ENCODE data around the gene PUM1. TPM values are rescaled to one million over a fixed set of nuclear protein-coding genes. Genes with fewer than 3 reads are reported as not detected.

The PUM1 gene
- polyA plus RNA-seq, 1 donor from 2014 or later: 88.0 TPM

DNA sequence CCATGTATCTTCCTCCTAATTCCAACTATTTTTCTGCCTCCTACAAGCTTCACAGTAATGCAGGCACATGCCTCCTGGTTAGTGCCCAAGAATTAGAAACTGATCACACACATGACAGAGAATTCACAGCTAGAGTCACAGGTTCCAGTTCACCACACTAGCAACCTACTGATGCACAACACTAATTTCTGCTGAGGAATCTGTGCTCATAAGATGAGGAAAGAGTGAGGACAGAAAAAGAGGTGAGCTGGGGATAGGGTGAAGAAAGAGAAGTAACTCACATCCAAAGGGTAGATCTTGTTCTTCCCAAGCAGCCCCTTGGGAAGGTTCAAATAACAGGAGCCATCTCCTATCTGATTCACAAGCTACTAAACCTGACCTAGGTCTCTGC lies 61.3 kb downstream of the PUM1 start:
- H3K27me3 Mint-ChIP-seq: no peaks in the 10 kb centered on the region
- H3K9me3 Mint-ChIP-seq: no peaks in the 10 kb centered on the region
- H3K27ac Mint-ChIP-seq: no peak overlapping the region
- peaks cover 21 to 38% (median 36%) of the 10 kb centered on the region in 3 donors for H3K4me1 Mint-ChIP-seq
- H3K36me3 Mint-ChIP-seq: peaks cover 8% of the 10 kb centered on the region
- no peak overlapping the region for H3K4me3 Mint-ChIP-seq

DNA sequence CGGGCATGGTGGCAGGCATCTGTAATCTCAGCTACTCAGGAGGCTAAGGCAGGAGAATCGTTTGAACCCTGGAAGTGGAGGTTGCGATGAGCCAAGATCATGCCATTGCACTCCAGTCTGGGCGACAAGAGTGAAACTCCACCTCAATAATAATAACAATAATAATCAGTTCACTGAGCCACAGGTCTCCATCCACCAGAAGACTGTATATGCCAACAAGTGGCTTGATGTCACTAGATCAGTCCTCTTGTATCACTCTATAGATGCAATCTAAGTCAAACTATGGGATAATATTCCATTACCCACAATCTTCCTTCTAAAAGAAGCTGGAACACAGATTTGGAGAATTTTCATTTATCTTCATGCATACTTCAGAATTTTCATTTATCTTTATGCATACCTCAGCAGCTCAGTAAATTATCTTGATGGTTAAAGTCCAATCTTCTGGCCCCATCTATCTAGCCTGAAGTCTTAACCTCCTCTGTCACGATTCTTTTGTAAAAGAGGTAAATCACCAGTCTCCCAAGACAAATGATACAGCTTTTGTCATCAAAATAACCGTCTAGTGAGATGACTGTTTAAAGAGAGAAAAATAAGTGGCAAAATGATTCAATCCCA lies 61.8 kb downstream of the PUM1 start:
- no peaks in the 10 kb centered on the region for H3K27me3 Mint-ChIP-seq
- H3K27ac Mint-ChIP-seq: peak overlapping the region in 1 of 3 donors; percentile 40
- peaks cover 21 to 39% (median 34%) of the 10 kb centered on the region in 3 donors for H3K4me1 Mint-ChIP-seq
- H3K36me3 Mint-ChIP-seq: peaks cover 4% of the 10 kb centered on the region
- no peak overlapping the region for H3K4me3 Mint-ChIP-seq
- no peaks in the 10 kb centered on the region for H3K9me3 Mint-ChIP-seq

GRCh38 chr1:31000301-31000700 lies 65.2 kb downstream of the PUM1 start:
- H3K27ac Mint-ChIP-seq: peak overlapping the region in 1 of 3 donors; percentile 0
- H3K4me1 Mint-ChIP-seq: peaks cover 6 to 47% (median 32%) of the 10 kb centered on the region in 3 donors
- no peaks in the 10 kb centered on the region for H3K9me3 Mint-ChIP-seq
- peaks cover 2% of the 10 kb centered on the region for H3K36me3 Mint-ChIP-seq
- H3K4me3 Mint-ChIP-seq: no peak overlapping the region
- H3K27me3 Mint-ChIP-seq: no peaks in the 10 kb centered on the region

DNA sequence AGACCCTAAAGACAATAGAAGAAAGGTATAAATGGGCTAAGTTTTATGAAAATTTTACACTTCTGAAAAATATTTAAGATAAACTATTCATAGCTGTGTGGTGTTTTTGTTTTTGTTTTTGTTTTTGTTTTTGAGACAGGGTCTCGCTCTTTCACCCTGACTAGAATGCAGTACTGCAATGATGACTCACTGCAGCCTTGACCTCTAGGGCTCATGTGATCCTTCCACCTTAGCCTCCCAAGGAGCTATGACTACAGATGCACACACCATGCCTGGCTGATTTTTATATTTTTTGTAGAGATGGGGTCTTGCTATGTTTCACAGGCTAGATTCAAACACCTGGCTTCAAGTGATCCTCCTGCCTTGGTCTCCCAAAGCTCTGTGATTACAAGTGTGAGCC lies 66.6 kb downstream of the PUM1 start:
- no peak overlapping the region for H3K27ac Mint-ChIP-seq
- H3K27me3 Mint-ChIP-seq: no peaks in the 10 kb centered on the region
- H3K4me1 Mint-ChIP-seq: peaks cover 11 to 42% (median 31%) of the 10 kb centered on the region in 3 donors
- H3K9me3 Mint-ChIP-seq: no peaks in the 10 kb centered on the region
- H3K4me3 Mint-ChIP-seq: no peak overlapping the region
- peaks cover 6% of the 10 kb centered on the region for H3K36me3 Mint-ChIP-seq

GRCh38 chr1:30998171-30998570 lies 67.3 kb downstream of the PUM1 start:
- Mint-ChIP-seq H3K4me3 (no peak overlapping the region), H3K36me3 (peaks cover 6% of the 10 kb centered on the region), H3K27me3 (no peaks in the 10 kb centered on the region), H3K9me3 (no peaks in the 10 kb centered on the region), H3K4me1 (peaks cover 7 to 41% (median 31%) of the 10 kb centered on the region in 3 donors), H3K27ac (no peak overlapping the region)

- H3K27ac Mint-ChIP-seq: no peak overlapping the region
- H3K4me3 Mint-ChIP-seq: no peak overlapping the region
Observed at GRCh38 chr1:30997463-30998057, 68.0 kb downstream of the PUM1 start.

DNA sequence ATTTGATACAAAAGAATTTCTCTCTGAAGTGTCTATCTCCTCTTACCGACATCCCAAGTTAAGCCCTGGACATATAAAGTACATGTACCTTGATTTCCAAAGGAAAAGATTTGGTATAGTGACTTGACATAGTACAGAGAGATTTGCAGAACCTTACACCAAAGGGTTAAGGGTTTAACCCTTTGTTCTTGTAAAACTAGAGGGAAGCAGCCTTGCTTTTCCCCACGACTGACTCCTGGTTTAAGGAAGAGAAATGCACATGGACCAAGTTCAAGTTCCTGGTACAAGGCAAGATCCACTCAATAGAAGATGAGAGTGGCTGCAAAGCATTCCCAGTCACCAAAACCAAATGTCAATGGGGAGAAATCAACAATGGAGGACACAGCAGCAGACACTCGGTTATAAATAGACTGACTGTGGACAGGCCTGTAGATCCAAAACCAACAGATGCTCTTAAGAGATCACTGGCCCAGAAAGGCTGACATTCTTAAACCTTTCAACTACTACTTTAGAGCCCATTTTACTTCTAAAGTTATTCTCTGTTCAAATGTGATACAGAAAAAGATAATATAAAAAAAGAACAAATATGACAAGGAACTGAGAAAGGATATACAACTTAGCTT lies 69.4 kb downstream of the PUM1 start:
- Mint-ChIP-seq H3K9me3 (no peaks in the 10 kb centered on the region), H3K27ac (no peak overlapping the region), H3K4me3 (no peak overlapping the region), H3K4me1 (peaks cover 11 to 36% (median 29%) of the 10 kb centered on the region in 3 donors), H3K36me3 (peaks cover 8% of the 10 kb centered on the region), H3K27me3 (no peaks in the 10 kb centered on the region)

More at GRCh38 chr1:30997463-30998057, 68.0 kb downstream of the PUM1 start:
- Mint-ChIP-seq H3K9me3 (no peaks in the 10 kb centered on the region), H3K36me3 (peaks cover 6% of the 10 kb centered on the region), H3K4me1 (peaks cover 7 to 41% (median 29%) of the 10 kb centered on the region in 3 donors), H3K27me3 (no peaks in the 10 kb centered on the region)

DNA sequence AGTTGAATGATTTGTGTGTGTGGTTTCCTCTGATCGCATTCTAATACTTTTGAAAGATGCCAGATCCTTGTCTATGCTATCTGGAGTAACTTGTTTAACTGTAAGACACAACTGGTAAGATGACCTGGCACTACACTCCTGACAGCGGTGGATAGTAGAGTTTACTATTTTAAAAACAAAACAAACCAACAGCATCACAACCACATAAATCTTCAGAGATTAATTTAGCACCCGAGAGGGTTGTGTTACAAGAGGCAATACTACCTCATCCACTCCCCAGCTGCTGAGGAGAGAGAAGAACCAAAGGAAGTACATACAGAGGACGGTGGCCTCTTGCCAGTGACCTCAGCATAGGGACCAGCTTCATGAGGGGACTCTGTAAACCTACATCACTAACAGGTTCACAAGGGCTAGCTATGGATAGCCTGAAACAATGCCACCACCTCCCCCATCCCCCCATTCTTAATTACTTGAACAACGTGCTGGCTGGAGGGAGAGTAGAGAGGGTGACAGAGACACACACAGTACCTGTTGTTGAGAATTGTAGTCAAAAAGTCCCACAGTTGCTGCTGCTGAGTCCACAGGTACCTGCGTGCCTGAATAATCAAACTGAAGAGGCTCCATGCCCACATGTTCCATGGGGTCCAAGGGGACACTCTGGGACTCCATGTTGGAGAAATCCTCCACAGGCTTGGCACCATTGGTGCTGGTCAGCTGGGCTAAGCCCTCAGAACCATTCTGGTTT lies 73.5 kb downstream of the PUM1 start:
- H3K27ac Mint-ChIP-seq: peak overlapping the region in 1 of 3 donors; percentile 44
- peaks cover 10% of the 10 kb centered on the region for H3K36me3 Mint-ChIP-seq
- H3K4me3 Mint-ChIP-seq: no peak overlapping the region
- peaks cover 25 to 37% (median 34%) of the 10 kb centered on the region in 3 donors for H3K4me1 Mint-ChIP-seq
- no peaks in the 10 kb centered on the region for H3K9me3 Mint-ChIP-seq
- no peaks in the 10 kb centered on the region for H3K27me3 Mint-ChIP-seq

GRCh38 chr1:30990591-30990990 lies 74.9 kb downstream of the PUM1 start:
- H3K36me3 Mint-ChIP-seq: peaks cover 8% of the 10 kb centered on the region
- H3K9me3 Mint-ChIP-seq: no peaks in the 10 kb centered on the region
- H3K27me3 Mint-ChIP-seq: no peaks in the 10 kb centered on the region
- peaks cover 27 to 37% (median 30%) of the 10 kb centered on the region in 3 donors for H3K4me1 Mint-ChIP-seq
- H3K27ac Mint-ChIP-seq: no peak overlapping the region
- no peak overlapping the region for H3K4me3 Mint-ChIP-seq

DNA sequence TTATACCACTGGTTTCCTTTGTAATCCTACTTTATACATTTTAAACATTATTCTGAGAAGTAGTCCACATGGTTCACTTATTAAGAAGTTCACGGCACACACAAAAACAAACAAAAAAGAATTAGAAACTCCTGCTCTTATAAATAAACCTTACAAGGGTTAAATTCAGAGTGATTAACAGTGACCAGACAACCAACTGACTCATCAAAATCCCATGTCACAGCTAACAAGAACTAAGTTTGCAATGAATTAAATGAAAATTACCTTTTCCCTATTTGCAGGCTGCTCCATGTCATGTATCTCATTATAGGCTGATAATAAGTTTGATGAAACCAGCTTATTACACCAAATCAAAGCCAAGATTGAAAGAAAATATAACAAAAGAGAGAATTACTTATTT lies 77.5 kb downstream of the PUM1 start:
- Mint-ChIP-seq H3K36me3 (peaks cover 4% of the 10 kb centered on the region), H3K4me1 (peaks cover 31 to 52% (median 35%) of the 10 kb centered on the region in 3 donors), H3K4me3 (no peak overlapping the region)

DNA sequence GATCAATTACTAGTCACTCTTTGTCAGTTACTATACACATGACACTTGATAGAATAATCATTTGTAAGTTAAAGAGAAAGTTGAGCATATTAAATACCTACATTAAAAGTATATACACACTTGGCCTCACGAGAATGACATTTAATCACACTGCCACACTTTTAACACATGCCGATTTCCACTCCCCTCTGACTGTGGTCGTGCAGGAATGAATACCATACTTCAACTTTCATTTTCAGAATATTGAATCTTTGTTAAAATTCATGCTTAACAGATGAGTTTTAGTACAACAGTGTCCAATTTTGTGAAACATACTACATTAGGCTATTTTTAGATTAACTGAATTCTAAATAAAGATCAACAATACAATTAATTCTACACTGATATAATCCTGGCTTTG lies 78.8 kb downstream of the PUM1 start:
- Mint-ChIP-seq H3K36me3 (peaks cover 3% of the 10 kb centered on the region), H3K27me3 (no peaks in the 10 kb centered on the region), H3K4me3 (no peak overlapping the region), H3K27ac (no peak overlapping the region), H3K9me3 (no peaks in the 10 kb centered on the region), H3K4me1 (peaks cover 36 to 58% (median 43%) of the 10 kb centered on the region in 3 donors)

More for the DNA sequence above, 77.5 kb downstream of the PUM1 start:
- no peaks in the 10 kb centered on the region for H3K27me3 Mint-ChIP-seq
- peak overlapping the region in 1 of 3 donors; percentile 63 for H3K27ac Mint-ChIP-seq
- no peaks in the 10 kb centered on the region for H3K9me3 Mint-ChIP-seq

DNA sequence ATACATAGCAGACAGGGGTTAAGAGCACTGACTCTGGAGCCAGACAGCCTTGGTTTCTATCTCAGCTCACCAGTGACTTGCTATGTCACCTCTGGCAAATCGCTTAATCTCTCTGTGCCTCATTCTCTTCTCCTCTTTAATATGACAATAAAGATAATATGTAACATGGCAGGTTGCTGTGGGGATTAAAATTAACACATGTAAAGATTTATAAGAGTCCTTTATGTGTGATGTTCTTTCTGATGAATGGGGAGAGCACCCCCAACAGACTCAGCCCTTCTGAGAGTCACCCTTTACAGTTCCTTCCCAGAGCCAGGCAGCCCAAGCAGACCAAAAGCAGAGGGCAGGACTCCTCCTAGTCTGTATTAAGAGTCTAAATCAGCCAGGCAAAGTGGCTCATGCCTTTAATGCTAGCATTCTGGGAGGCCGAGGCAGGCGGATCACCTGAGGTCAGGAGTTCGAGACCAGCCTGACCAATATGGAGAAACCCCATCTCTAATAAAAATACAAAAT lies 80.5 kb downstream of the PUM1 start:
- Mint-ChIP-seq H3K9me3 (no peaks in the 10 kb centered on the region), H3K27me3 (no peaks in the 10 kb centered on the region), H3K4me1 (peaks cover 32 to 48% (median 44%) of the 10 kb centered on the region in 3 donors), H3K27ac (peak overlapping the region in 1 of 3 donors; percentile 58), H3K4me3 (no peak overlapping the region), H3K36me3 (peaks cover 5% of the 10 kb centered on the region)

DNA sequence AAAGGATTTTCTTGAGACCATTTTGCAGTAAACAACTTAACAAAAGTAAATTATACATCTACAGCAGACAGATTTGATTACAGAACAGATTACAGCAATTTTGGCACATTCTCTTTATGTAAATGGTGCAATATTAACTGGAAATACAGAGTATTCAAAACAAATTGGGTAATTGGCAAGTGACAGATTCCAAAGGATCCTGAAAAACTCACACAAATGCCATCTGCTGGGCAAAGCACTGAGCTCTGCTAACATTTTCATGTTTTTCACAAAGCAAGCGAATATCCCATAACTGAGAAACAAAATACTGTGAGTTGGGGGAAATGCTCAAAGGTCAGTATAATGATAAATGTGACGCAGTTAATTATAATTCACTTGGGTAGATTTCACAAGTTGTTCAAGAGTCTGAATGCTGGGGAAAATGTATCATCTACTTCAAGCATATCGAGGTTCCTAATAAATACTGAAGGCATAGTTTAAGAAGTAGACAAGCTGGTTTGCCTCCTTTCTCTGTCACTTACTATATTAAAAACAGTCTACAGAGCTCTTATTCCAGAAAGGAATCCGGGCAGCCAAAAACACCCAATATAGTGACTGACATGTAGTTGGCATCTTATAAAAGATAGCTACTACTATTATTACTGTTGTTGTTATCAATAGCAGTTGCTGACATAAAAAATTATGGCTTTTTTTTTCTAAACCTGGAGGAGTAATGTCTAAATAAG lies 81.2 kb downstream of the PUM1 start:
- no peak overlapping the region for H3K4me3 Mint-ChIP-seq
- peaks cover 5% of the 10 kb centered on the region for H3K36me3 Mint-ChIP-seq
- no peaks in the 10 kb centered on the region for H3K9me3 Mint-ChIP-seq
- no peaks in the 10 kb centered on the region for H3K27me3 Mint-ChIP-seq
- peak overlapping the region; percentile 28 to 46 (median 31) for H3K27ac Mint-ChIP-seq
- H3K4me1 Mint-ChIP-seq: peaks cover 25 to 52% (median 45%) of the 10 kb centered on the region in 3 donors

DNA sequence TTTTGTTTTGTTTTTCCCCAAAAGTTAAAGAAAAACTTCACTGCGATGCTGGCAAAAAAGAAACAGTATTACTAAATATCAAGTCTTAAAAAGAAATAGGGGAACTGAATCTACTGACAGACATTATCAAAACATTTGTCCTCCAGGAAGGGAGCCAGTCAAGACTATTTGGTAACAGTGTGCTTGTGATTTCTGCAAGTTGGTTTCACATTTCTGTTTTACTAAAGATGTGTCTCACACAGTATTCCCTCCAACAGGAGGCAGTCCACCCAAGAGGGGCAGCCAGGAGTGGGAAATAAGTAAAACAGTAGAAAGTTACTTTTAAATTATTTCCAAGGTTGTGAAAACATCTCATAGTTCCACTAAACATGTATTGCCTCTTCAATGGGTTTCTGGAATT lies 82.6 kb downstream of the PUM1 start:
- H3K4me1 Mint-ChIP-seq: peaks cover 20 to 42% (median 38%) of the 10 kb centered on the region in 3 donors

More for the DNA sequence above, 82.6 kb downstream of the PUM1 start:
- Mint-ChIP-seq H3K9me3 (no peaks in the 10 kb centered on the region), H3K27ac (peak overlapping the region; percentile 42 to 84 (median 47)), H3K27me3 (no peaks in the 10 kb centered on the region), H3K4me3 (peak overlapping the region in 2 of 4 donors; percentile 47 to 65), H3K36me3 (peaks cover 5% of the 10 kb centered on the region)

Measured in IgD-negative memory B cell (primary cell).